Measurements from ENCODE around the gene TRIM65.
A peak's percentile ranks its signal among the peaks of the same experiment; 100 is the strongest.
"Not testable (repeated sequence)": the region's sequence is repeated elsewhere in the genome, so short reads cannot be mapped to it uniquely, and the experiment has no call there.

Gene TRIM65

GRCh38 chr17:75854101-75854748 lies 42.5 kb downstream of the TRIM65 start:
- DNase-seq (ENCODE audit: low read depth in 2 of 2) = no peak

GRCh38 chr17:75853433-75853832 lies 43.3 kb downstream of the TRIM65 start:
- DNase-seq (ENCODE audit: low read depth in 2 of 2) = no peak

DNA sequence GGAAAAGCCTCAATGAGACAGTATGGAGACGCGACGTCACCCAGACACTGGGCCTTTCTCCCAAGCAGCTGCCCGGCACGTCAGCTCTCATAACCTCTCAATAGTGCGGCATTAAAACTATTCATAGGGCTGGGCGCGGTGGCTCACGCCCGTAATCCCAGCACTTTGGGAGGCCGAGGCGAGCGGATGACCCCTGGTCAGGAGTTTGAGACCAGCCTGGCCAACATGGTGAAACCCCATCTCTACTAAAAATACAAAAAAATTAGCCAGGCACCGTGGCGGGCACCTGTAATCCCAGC lies 45.1 kb downstream of the TRIM65 start:
- DNase-seq (ENCODE audit: low read depth in 2 of 2) = not testable (repeated sequence)

- DNase-seq (ENCODE audit: low read depth in 2 of 2) = no peak
These were observed 45.6 kb downstream of the TRIM65 start for GRCh38 chr17:75850928-75851692.

GRCh38 chr17:75849724-75850123 lies 47.0 kb downstream of the TRIM65 start:
- no peak for DNase-seq (ENCODE audit: low read depth in 2 of 2)

DNA sequence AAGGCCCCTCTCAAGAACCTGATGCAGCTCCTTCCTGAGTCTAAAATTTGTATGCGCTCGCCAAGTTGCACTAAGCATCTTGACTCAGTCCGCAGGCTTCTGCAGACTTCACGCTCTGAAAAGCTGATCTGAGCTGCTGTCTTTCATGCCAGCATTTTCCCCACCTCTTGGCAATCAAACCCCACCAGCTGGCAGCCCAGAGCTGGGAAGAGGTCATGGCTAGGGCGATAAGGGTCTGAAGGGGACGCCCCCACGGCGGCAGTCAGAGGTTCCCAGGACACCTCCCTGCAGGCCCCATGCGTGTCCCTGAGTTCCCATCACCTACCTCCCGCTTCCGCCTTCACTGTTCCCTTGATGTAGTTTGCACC lies 47.5 kb downstream of the TRIM65 start:
- no peak for DNase-seq (ENCODE audit: low read depth in 2 of 2)

GRCh38 chr17:75848523-75849278 lies 48.0 kb downstream of the TRIM65 start:
- peak; percentile 80 to 88 for DNase-seq (ENCODE audit: low read depth in 2 of 2)

GRCh38 chr17:75847614-75848522 lies 48.9 kb downstream of the TRIM65 start:
- DNase-seq (ENCODE audit: low read depth in 2 of 2) = no peak

DNA sequence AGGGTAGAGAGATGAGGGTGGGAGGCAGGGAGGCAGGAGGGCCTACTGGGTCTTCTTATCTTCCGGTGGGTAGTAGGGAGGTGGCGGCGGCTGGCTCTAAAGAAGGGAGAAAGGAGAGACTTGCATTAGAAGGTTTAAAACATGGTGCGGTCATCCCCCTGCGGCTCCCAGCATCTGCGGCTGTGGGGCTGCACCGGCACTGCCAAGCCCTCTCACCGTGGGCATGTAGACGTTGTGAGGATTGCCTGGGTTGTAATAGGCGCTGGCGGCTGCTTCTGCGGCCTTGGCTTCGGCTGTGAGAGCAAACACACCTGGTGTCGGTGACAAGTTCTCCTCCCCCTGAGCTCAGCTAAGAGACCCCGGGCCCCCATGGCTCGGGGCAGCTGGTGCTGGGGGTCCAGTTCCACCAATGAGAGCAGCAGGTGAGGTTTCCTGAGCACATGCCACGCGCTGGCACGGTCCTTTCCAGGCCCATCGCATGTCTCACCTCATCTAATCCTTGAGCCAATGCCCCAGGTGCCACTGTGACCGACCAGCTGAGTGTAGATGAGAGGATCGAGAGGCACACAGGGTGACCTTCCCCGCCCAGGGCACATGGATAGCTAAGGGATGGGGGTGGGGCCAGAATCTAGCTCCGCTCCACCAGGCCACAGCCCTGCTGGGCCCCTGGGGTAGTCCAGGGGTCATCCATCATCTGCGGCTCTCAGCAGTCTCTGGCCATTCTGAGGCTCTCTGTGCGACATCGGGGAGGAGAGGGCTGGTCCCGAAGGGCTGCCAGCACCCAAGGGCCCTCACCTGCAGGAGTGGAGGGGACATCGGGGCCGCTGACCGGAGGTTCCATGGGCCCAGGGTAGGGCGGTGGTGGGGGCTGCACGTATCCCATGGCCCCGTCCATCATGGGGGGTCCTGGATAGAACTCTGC lies 49.8 kb downstream of the TRIM65 start:
- DNase-seq (ENCODE audit: low read depth in 2 of 2) = no peak

DNA sequence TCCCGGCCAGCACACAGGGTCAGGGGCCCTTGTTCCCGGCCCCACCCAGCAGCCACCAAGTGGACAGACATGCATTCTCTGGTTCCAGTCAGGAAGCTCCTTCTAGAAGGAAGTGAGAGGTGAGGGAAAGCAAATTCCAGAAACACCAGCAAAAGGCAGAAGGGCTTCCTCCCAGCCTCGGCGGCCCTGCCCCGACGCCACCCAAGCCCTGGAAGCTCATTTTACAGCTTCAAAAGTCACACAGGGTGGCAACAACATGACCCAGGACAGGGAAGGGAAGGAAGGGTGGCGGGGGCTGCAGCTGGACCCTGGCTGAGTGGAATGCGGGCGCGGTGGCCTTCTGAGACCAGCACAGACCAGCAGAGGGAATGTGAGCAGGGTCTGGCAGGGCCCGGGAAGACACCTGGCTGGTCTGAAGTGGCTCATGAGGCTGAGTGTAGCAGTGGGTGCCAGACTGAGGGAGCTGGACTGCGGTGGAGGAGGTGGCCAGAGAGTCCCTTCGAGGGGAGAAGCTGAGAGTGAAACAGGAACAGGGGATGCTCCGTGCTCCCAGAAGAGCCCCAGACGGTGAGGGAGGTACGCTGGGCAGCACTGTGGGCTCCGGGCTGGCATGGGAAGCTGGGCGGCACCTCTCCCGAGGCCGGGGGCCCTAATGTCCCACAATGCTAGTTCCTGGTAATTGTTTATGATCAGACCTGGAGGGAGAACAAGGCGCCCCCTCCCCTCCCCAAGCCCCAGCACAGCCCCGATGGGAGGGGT lies 50.6 kb downstream of the TRIM65 start:
- no peak for DNase-seq (ENCODE audit: low read depth in 2 of 2)

DNA sequence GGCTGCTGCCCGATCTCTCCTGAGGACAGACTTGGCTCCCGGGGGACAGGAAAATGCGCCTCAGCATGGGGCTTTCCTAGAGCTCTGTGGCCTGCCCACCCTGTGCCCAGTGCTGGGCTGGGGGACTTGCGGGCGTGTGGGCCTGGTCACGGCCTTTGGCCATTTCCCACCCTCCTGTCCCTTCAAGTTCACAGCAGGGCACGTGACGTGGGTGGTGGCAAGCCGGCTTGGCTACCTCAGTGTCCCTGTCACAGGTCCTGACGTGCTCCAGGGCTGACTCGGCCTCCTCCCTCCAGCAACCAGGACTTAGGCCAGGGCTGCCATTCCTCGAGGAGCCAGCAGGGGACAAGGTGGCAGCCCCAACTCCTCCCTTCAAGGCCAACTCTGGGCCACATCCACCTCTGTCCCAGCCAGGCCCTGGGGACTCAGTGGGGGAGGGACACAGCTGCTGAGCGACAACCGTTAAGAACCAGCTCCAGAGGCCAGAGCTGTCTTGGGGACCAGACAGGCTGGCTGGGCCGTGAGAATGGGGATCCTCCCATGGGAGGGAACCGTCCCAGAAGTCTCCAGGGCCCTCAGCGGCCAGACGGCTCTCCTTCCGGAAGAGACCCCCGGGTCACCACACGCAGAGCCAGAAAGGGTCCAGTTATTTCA lies 51.6 kb downstream of the TRIM65 start:
- peak; percentile 39 to 57 for DNase-seq (ENCODE audit: low read depth in 2 of 2)

- DNase-seq (ENCODE audit: low read depth in 2 of 2) = no peak
These were observed 52.2 kb downstream of the TRIM65 start for GRCh38 chr17:75844530-75845057.

GRCh38 chr17:75843577-75844529 lies 52.9 kb downstream of the TRIM65 start, which contains the start of gene UNC13D:
UNC13D (minus strand) TSS chr17:75844404; CDS start chr17:75844337, 67 bp downstream.
- DNase-seq (ENCODE audit: low read depth in 2 of 2) = peak; percentile 41 to 51

DNA sequence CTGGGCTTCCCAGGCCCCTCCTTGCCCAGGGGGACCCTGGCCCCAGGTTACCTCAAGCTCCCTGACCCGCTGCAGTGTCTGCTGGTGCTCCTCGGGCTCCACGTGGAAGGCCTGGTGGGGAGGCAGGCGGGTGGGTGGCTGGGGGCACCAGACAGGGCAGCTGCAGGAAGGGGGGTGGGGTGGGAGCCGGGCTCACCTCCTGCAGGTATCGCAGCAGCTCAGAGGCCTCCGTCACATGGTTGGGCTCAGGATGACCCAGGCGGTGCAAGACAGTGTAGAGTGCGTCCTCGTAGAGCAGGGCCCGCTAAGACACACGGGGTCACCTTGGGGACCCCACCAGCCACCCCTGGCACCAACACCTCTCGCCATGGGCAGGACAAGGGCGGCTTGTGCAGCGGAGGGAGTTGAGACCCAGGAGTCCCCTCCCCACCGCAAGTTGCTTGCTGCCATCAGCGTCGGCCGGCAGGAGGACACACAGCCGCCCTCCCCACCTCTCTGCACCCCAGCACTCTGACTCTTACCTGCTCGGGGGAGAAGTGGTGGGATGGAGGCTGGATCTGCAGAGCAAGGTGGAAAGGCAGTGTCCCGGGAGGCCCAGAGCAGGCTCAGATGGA lies 53.7 kb downstream of the TRIM65 start:
- DNase-seq (ENCODE audit: low read depth in 2 of 2) = no peak

DNA sequence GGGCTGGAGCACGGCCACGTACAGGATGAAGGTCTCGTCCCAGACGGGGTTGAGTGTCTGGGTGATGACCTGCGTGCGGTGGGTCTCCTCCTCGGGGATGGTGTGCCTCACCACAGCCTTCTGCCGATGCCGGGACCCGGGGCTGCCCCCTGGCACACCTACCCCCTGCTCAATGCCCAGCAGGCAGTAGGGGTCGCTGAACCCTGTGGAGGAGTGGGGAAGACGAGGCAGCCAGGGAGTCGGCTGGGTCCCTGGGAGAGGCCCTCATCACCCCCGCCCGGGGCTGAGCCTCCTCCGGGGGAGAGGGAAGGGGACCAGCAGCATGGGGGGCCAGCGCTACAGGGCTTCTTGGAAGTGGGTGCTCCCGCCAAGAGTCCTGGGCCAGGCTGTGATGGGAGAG lies 54.3 kb downstream of the TRIM65 start:
- DNase-seq (ENCODE audit: low read depth in 2 of 2) = no peak

DNA sequence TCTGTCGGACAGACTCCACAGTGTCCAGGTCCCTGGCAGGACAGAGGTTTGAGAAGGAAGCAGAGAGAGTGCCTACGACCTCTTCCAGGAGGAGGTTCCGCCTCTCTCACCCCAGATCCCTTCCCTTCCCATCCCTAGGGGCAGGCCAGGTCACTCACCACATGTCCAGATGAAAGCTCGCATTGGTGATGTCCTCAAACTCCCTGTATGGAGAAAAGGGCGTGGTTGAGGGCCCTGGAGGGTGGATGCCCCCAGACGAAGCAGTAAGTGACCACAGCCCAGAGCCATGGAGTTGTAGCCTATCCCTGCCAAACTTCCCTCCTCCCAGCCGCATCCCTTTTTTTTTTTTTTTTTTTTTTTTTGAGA lies 56.0 kb downstream of the TRIM65 start:
- DNase-seq (ENCODE audit: low read depth in 2 of 2) = no peak

- DNase-seq (ENCODE audit: low read depth in 2 of 2) = no peak
These were observed 56.6 kb downstream of the TRIM65 start for GRCh38 chr17:75839942-75840798.

All from stimulated activated CD4-positive, alpha-beta T cell treated with anti-CD3 and anti-CD28 coated beads, Interleukin-1b, Interleukin-23, amount 100 ng/mL, for 4 hours (primary cell).